Right lung (tissue), 5 donors: Measurements from ENCODE around the gene FKBP8. TPM values are rescaled to one million over a fixed set of nuclear protein-coding genes. Genes with fewer than 3 reads are reported as not detected.

Experiments
- DNase-seq, 2 donors: peaks; one replicate each; pipeline ENCODE4 v3.0.0-alpha.2; 2013
- polyA plus RNA-seq, 5 donors: library from polyadenylated mRNA; unstranded; fragments of 120-200 nt; gene quantifications; one replicate each; pipeline versions ENCODE4 v1.2.1 to v1.2.3, GENCODE V29; 2013; ENCODE audit warnings: inconsistent platforms in 1 of 5, low replicate concordance in 1 of 5; ENCODE audit not compliant: insufficient read length in 5 of 5, insufficient read depth in 1 of 5

Gene FKBP8
- polyA plus RNA-seq, 5 donors: 161 to 287 (median 204) TPM

GRCh38 chr19:18504886-18505610 is 38.3 kb downstream of the FKBP8 start:
- no peak for DNase-seq

DNA sequence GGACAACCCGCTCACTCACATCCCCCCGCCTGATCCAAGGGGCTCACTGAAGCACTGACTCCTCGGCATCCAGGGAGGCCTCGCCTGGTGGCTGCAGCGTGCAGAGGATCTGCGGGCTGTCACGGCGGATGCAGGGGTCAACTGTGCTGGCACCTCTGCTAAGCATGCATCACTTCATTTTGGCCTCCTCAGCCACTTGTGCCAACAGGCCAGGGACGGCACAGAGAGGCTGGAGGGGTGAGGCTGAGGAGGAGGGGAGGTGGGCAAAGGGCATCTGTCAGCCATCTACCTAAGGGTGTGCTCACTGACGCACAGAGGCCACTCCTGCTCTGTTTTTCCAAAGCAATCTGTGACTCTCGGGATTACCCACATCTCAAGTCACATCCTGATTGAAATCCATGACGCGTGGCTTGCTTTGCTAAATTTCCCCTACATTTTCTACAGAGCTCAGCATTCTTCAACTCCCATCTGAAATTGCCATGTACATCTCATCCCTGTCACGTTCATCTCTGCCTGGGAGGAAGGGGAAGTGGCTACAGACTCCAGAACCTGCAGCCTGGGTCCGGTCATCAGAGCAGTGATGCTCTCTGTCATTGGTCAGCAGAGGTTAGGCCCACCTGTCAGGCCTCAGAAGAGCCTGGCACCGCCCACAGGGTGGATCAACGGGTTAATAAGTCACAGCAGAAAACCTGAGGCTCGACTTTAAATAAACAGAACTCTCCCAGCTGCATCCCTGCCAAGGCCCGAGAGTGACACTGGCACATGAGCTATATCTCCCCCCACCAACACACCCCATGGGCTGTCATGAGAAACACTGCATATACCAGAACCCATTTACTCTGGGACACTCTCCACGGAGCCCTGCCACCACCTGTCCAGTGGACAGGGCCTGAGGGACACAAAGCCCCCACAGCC is 39.1 kb downstream of the FKBP8 start:
- DNase-seq: no peak

DNA sequence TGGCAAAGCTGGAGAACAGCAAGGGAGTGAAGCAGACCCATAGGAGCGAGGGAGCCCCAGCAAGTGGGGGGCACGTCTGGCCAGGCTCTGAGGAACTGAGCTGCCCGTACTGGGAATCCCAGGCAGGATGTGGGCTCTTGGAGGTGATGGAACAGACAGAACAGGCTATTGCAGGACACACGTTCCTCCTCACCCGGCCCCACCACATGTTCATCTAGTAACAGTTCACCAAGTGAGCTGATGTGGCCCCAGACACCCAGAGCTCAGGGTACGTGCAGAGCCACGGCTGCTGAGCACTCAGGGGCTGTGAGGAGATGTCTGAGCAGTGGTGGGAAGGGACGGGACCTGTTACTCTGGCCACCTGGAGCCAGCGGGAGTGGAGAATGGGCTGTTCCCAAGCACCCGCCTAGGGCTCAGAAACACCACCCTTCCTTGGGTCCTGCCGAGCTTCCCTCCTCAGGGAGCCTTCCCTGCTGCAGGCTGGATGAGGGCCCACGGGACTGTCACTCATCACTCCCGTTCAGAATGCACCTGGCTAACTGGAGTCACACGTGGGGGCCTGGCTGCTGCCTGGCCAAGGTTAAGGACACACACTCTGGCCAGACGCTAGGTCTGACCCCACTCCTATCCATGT is 39.9 kb downstream of the FKBP8 start:
- no peak for DNase-seq

DNA sequence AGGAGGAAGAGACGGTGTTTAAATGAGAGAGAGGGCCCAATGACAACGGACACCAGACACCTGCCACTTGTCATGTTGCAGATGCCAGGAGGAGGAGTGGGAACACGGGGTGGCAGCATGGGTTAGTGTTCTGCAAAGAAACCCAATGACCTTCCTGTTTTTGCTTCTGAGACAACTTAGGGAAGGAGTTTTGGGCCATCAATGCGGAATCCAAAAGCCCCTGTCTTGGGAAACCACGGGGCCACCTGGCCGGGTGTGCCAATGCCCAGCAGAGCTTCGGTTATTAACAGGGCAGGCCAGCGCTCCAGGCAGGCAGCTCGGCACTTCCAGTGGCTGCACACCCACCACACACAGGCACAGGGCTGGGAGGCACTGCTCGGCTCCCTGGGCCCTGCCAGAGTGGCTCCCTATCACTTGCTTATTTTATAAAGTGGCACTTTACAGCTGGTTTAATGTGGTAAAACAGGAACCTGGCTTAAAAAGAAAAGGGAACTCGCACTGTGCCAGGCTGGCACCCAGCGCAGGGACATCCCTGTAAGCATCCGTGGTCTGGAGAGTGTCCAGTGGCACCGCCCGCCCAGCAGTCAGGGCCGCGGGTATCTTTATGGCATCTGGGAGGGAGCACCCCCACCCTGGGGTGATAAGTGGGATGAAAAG is 40.6 kb downstream of the FKBP8 start:
- no peak for DNase-seq

DNA sequence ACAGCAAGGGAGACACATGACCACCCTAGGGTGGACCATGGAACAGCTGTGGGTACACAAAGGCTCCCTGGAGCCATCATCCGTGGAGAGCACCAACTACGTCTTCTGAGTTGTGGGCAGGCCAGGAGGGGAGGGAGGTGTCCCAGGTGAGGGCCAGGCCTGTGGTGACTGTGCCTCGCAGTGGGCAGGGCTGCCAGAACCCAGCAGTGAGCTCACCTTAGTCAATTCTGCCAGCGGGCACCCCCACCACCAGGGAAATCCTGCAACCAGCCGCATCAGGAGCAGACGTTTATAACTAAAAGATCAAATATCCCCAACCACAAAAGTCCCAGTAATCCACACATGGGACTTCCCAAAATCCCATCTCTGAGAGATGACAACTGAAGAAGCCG is 41.1 kb downstream of the FKBP8 start:
- DNase-seq: no peak

DNA sequence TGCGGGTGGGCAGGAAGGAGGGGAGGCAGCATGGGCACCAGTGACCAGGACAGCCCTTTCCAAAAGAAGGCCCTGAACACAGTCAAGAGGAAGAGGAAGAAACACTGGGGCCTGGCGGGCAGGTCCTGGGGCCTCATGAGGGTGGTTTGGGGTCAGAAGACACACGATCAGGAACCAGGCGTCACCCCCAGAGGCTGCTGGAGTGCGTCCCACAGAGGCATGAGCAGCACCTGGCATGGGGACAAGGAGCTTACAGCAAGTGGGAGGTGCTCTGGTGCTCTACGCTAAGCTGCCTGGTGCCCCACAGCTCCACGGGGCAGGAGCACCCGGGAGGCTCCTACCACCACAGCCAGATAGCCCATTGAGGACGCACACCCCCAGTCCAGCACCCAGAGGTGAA is 41.5 kb downstream of the FKBP8 start:
- DNase-seq: no peak

- DNase-seq: no peak
Measured at GRCh38 chr19:18501351-18501750, 42.0 kb downstream of the FKBP8 start.

GRCh38 chr19:18500799-18501198 is 42.6 kb downstream of the FKBP8 start:
- DNase-seq: no peak

DNA sequence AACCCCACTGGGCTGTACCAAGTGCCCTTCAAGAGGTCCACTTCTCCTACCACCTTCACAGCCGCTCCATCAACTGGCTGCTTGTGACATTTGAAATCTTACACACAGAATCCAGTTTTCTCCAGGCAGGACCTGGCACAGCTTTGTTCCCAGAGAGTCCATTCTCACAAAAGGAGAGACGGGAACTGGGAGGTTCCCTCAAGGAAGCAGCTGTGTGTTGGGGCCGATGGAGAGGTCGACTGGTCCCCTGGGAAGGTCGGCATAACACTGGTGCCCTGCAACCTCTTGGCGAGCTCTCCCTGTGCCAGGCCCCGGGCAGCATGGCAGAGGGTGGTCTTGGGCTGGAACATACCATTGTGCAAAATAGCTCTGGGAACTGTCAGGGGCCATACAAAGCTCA is 43.0 kb downstream of the FKBP8 start:
- no peak for DNase-seq

- no peak for DNase-seq
Measured at GRCh38 chr19:18499055-18499775, 44.2 kb downstream of the FKBP8 start.

GRCh38 chr19:18496980-18497256 is 46.5 kb downstream of the FKBP8 start:
- no peak for DNase-seq

- DNase-seq: no peak
Measured at GRCh38 chr19:18496167-18496979, 47.0 kb downstream of the FKBP8 start.

GRCh38 chr19:18495204-18495911 is 48.0 kb downstream of the FKBP8 start:
- DNase-seq: no peak

DNA sequence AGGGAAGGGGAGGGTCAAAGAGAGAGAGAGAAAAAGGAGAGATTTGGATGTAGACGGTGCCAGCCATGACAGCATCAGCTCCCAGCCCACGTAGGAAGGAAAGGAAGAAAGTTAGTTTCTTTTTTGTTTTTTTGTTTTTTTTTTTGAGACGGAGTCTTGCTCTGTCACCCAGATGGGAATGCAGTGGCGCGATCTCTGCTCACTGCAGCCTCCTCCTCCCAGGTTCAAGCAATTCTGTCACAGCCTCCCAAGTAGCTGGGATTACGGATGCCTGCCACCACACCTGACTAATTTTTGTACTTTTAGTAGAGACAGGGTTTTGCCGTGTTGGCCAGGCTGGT is 49.1 kb downstream of the FKBP8 start:
- DNase-seq: no peak

- DNase-seq: peak; percentile 43 to 49
Measured at GRCh38 chr19:18493440-18494266, 49.7 kb downstream of the FKBP8 start.

GRCh38 chr19:18491995-18492953 is 51.1 kb downstream of the FKBP8 start:
- DNase-seq: no peak

- DNase-seq: no peak
Measured at GRCh38 chr19:18490728-18491127, 52.6 kb downstream of the FKBP8 start.

GRCh38 chr19:18489627-18490184 is 53.7 kb downstream of the FKBP8 start:
- DNase-seq: no peak
